C1 segment of cervical spinal cord (tissue), 14 donors: ENCODE data around the gene FRRS1L.

Source experiments
- DNase-seq, 14 donors: peaks; one replicate each; lab custom pipeline; 2025; lab: John Stamatoyannopoulos, UW

FRRS1L gene

DNA sequence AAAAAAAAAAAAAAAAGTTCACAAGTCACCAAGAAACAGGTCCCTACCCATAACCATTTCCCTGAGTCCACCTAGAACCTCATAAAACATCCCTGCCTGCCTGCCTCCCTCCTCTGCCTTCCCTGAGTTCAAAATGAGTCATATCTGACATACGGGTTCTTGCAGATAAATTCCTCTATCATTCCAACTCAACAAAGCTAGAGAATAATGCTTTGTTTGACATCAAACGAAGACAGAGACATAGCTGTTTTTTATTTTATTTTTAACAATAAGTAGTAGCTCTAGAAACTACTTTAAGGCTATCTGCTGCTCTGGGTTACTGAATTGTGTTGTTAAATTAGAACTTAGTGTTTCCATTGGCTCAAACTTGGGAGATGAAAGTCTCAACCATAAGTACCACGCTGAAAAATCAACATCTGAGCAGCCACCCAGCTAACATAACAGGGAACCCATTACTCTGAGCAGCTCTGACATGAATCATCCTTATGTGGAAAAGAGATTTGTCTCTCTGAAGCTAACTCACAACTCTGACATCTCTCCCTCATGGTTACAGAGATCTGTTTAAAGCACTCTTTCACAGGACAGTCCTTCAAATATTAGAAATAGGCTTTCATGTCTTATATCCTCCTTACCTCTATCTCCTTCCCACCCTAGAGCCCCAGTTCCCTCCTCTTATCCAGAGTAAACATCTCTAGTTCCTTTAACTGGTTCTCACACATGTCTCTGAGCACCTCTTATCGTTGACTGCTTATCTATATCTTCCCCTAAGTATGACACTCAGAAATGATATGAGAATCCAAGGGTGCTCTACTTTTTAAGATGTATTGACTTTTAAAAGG, 59.4 kb downstream of the FRRS1L start:
- DNase-seq, result no peak

DNA sequence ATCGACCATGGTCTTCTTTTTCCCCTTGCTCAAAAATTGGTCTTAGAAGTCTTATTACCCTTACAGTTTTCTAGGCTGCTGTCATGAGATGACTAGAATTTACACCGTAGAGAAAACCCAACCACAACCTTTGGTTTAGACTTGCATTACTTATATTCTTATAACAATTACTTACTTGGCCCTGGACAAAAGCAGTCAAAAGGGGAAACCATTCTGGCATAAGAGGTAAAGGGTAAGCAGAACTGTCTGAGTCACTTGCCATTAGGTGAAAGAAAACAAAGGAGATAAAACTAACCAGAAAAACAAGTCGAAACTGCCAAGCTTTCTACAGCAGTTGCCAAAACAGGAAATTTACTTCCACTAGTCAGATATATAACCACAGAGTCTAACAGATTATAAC, 65.2 kb downstream of the FRRS1L start:
- DNase-seq, result no peak

DNA sequence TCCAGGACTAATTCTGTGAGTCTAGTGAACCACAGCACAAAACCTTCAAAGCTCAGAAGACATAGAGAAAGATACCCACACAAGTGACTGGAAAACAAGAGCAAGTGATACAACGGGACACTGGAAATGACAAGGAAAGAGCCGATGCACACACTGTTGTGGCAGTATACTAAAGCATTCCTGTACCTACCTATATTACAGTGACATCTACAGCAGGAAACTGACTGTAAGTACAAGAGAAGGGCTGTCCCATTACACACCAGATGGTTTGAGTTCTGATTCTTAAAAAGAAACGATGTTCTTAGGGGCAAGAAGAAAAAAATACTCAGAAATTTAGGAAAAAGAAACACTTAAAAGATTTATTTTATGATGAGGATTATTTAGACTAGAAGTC, 65.8 kb downstream of the FRRS1L start:
- DNase-seq, result no peak

DNA sequence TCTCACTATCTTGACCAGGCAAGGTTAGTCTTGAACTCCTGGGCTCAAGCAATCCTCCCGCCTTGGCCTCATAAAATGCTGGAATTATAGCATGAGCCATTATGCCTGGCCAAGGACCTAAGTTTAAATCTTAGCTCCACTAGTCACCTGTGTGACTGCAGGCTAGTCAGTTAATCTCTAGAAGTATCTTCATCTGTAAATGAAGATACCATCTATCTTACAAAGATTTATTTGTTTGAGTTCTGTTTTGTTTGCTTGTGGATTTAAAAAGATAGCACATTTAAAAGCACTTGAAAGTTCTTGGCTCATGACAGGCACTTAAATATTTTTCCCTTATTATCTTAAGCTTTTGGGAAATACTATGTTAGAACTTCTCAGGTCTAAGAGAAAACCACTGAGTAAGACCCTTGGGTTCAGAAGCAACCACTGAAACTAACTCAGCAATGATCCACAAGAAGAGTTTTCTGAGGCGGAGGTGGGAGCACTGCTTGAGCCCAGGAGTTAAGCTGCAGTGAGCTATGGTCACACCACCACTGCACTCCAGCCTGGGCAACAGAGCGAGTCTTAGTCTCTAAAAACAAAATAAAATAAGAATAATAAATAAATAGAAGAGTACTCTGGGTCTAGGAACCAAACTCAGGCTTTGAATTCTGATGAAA, 66.4 kb downstream of the FRRS1L start:
- no peak for DNase-seq

DNA sequence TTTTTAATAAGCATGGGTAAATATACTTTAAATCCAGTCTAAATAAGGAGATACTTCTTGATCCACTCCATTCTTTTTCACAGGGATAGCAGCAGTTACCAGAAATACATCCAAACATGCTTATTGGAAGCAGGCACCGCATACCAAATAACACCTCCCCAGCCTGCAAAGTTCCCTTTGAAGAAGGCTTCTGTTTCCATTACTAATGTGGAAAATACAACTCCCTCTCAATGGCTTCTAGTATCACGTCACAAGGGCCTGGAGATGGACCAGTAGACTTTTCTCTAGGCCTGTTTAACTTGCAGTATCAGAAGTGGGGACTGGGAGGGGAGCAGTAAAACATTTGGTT, 68.1 kb downstream of the FRRS1L start:
- DNase-seq, result peak in 3 of 14 donors; percentile 8 to 59 (median 25)

DNA sequence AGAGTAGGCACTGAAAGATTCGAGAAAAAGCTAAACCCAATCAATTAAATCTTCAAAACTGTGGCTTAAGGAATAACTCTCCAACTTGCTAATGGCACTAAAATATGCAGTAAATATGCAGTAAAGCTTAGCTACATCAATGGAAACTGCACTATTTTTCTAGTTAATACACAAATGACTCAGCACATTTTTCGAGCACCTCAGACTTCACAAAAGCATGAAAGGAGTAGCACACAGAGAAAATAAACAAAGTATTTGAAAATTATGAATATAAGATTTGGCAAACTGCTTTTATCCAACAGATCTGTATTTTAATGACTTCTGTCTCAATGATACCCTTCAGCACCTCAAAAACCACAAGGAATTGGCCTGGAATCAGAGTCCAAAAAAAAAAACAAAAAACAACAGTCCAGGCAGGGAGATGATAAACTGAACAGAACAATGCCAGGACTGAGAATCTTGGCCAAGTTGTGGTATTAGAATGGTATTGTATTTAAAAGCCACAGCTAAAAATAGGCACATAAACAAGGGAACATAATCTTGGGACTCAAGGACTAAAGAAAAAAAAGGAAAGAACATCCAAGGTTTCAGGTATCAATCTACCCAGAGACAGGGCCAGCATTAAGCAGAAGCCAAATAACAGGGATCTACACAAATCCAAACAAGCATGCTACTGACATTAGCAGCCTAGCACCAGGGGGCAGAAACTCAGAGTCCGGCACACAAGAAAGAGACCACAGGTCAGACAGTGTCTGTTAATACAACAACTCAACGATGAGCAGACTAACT, 68.7 kb downstream of the FRRS1L start:
- DNase-seq, result peak in 4 of 14 donors; percentile 16 to 59 (median 22)

DNA sequence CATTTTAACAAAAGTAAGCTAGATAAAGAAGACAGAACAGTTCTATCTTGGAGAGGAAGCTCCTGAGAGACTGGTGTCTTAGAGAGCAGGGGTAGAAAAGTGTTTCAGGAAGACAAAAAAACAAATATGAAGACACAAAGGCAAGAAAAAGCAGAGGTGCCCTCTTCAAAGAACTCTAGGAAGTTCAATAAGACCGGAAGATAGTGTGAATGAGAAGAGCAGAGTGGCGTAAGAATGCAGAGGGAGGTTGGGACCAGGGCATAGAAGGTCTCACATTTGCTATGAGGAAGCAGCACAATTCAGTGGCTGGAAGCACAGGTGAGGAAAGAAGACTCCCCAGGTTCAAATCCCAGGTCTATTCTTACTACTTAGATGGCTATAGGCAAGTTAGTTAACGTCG, 69.9 kb downstream of the FRRS1L start:
- no peak for DNase-seq

DNA sequence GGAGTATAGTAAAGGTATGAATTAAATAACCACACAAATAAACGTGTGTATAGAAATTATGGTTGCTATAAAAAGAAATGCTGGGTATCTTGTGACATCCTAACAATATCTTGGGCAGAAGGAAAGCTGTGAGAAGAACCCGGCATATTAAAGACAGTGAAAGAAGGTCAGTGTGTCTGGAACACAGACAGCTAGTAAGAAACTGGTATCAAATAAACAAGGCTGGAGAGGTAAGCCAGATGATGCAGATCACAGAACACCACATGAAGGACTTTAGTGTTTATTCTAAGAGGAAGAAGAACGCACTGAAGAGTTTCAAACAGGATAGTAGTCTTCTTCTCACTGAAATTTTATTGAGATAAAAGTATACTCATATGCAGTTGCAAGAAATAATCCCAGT, 71.7 kb downstream of the FRRS1L start:
- no peak for DNase-seq

DNA sequence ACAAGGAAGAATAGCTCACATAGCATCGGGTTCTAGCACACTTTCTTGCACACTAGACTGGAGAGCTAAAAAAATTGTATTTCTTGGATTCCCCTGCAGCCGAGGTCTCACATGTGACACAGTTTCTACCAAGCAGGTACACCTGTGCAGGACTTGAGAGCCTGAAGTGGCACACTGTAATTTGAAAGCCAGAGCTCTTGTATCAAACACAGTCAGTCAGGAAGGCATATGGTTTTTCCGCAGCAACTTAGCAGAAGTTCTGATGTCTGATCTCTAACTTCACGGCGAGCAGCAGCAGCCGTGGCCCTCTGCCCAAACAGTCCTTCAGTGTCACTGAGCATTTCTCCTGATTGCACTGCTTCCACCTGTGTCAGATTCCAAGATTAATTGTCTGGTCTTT, 72.8 kb downstream of the FRRS1L start:
- no peak for DNase-seq

DNA sequence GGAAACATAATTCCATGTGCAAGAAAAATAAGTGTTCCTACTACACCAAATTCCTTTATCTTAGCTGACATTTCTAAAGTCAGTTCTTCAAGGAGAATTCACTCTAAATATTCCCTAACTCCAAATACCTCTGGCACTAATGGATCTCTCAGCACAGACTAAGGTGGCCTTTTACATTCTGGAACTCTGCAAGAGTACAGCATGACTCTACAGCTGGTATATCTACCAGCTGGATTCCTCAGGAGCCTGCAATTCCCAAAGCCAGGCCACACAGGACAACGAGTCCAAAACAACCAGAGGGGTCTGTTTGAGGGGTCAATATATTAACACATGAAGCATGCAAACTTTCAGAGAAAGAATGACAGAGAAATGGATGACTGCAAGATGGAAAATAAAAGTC, 74.5 kb downstream of the FRRS1L start:
- no peak for DNase-seq

DNA sequence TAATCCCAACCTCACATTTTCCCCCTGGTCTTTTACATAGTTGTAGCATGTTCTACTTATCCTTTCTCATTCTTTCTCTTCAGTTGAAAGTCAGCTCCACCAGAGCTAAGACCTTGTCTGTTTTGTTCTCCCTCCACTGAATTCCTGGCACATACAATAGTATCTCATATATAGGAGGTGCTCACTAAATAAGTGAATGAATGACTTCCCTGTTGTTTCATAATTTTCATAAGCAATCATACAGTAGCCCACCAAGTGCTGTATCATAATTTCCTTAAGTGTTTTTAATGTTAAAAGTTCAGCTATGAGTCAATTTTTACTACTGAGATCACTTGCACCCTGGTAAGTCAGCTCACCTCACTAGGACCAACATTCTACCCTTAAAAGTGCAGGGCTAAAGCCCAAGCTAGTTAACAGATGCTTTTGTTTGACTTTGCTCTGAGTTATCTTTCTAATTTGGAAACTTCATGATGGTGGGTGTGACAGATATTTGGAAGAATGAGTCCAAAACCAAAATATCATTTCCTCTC, 74.9 kb downstream of the FRRS1L start:
- no peak for DNase-seq

DNA sequence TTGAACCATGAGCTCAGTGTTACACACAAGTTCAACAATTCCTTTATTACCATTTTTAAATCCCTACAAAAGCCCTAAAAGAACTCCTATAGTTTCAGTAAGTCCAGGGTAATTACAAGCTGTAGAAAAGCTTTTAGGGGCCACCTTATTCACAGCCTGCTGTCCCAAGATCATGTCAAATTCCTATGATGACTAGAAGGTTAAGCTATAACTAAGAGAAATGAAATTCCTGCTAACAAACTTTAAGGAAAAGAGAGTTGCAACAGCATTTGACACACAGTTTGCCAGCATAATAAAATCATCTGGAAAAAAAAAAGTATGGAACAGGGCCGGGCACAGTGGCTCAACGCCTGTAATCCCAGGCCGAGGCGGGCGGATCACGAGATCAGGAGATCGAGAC, 78.8 kb downstream of the FRRS1L start:
- DNase-seq, result no peak

DNA sequence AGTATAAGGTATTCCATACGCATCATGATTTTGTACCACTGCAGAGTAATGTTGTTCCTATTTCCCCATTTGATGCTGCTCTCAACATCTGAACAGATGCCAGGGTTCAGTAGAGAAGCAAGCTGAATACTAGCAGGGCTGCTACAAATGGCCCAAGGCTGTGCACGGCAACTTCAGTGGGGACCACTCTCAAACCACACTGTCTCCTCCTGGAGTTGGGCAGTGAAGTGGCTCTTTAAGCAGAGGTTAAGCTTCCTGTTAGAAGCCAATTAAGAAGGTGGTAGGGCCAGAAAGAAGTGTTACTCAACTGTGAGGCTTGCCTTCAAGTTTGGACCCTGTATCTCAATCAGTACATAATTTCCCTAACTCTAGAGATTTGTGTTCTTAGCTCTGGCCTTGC, 79.3 kb downstream of the FRRS1L start:
- DNase-seq, result no peak

DNA sequence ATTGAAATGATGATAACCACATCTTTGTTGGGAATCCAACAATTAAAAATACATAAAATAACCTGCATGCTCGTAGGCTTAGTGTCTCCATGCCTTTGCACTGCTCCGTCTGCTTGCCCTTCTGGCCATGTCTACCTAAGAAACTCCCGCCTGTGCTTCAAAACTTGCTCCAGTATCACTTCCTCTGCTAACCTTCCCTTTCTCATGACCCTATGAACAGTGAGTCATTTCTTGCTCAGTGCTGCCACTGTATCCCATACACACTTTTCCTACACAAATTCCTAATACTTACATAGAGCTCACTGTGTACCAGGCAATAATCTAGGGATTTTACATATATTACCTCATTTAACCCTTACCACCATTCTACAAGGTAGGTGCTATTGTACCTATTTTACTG, 80.8 kb downstream of the FRRS1L start:
- DNase-seq, result no peak

DNA sequence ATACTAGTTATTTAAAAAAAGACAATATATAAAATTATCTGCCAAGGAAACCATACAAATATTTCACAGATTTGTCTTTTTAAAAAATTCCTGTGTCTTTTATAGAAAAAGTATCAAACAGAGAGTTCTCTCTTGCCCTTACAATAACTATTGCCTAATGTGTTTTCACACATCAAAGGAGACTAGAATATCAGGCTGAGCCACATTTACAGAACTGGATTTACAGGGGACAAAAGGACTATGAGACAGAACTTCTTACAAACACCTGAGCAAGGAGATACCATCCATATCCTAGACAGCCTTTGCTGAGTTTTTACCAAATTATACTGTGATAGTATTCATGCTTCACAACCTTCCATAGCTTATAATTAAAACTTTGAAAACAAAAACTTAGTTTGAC, 81.5 kb downstream of the FRRS1L start:
- no peak for DNase-seq

DNA sequence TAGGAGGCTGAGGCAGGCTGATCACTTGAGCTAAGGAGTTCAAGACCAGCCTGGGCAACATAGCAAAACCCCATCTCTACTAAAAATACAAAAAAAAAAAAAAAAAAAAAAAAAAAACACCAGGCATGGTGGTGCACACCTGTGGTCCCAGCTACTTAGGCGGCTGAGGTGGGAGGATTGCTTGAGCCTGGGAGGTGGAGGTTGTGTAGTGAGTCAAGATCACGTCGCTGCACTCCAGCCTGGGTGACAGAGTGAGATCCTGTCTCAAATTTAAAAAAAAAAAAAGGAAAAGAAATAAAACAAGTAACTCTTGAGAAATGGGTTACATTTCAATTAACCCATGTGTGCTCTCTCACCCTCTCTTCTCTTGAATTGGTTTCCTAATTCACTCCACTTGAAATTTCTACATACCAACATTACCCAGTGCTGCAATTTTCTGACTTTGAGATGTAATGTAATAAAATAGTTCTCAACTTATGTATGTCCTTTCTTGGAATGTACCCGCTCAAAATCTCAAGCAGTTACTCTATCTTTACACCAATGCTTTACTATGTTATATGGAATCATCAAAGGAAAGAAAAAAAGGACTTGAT, 83.1 kb downstream of the FRRS1L start:
- no peak for DNase-seq

DNA sequence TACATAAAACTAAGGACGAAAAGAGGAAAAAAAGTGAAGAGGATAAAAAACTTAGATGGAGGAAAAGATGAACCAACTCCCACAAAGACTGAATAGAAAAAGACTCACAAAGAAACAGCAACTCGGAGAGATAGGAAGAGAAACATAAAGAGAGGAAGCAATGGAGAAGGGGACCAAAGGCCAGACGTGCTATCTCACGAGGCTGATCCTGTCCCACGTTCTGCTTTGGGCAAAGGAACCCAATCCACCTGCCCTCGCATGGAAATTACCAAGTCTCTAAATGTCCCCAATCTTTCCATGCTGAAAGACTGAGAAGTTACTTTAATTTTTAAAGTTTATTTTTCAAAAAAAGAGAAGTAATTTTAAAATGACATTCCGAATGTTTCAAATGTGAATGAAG, 83.9 kb downstream of the FRRS1L start:
- no peak for DNase-seq

DNA sequence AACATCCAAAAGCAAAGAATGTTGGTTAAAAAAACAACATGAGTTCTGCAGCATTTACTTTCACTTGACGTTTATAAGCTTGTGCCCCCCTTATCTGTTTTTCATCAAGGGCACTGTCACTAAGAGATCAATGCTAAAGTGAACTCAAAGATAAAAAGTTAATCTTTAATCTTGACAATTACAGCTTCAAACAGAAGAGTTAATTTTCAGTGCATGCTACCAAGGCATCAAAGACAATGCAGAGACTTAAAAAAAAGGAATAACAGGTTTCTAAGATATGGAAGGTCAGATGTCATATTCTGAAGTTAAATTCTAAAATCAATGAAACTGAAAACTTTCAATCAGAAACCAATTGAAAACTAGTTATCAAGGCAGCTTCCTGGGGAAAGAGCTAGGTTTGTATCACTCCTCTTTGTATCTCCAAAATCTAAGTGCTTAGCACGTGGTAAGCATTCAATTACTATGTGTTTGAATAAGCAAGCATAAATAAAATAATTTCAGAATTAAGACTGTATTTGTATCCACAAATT, 84.9 kb downstream of the FRRS1L start:
- DNase-seq, result no peak
